DND-41 (cell line): ENCODE data around the gene PPP1R13B.

Experiments
- ATAC-seq: fragments of 200-7000 bp; cut with Tn5 transposase; 3 replicates; pipeline ENCODE4 v1.9.1; 2021; ENCODE audit warnings: low read depth; ENCODE audit not compliant: insufficient read depth
- DNase-seq: peaks from one replicate; pipeline ENCODE4 v3.0.0-alpha.2; 2020
- H2AFZ ChIP-seq: 2 replicates; pipeline ENCODE4 v1.6.0; 2012; ENCODE audit warnings: low read depth, low read length
- H3K27ac ChIP-seq: 2 replicates; pipeline ENCODE4 v1.5.1; 2012; ENCODE audit warnings: low read length, inconsistent platforms
- H3K27me3 ChIP-seq: fragments of 200-600 bp; sonication (generic); 2 replicates; pipeline ENCODE4 v1.6.0; 2012; ENCODE audit warnings: low read length, mild to moderate bottlenecking, inconsistent platforms; ENCODE audit not compliant: insufficient read depth, poor library complexity
- H3K36me3 ChIP-seq: 2 replicates; pipeline ENCODE4 v1.5.1; 2012; ENCODE audit warnings: low read length, inconsistent platforms; ENCODE audit not compliant: insufficient read depth
- H3K4me1 ChIP-seq: 2 replicates; pipeline ENCODE4 v1.5.1; 2012; ENCODE audit warnings: mild to moderate bottlenecking, low read length; ENCODE audit not compliant: insufficient read depth
- H3K4me2 ChIP-seq: 2 replicates; pipeline ENCODE4 v1.6.0; 2012; ENCODE audit warnings: mild to moderate bottlenecking, moderate library complexity, low read length, inconsistent platforms; ENCODE audit not compliant: insufficient read depth
- H3K4me3 ChIP-seq, 2 experiments: fragments of 200-600 bp in 1 of 2; shearing (Covaris generic) in 1 of 2; 2 replicates each; pipeline ENCODE4 v1.5.1; 2012 to 2016; ENCODE audit warnings: inconsistent platforms in 2 of 2, low read length in 2 of 2, mild to moderate bottlenecking in 2 of 2, low read depth in 1 of 2, moderate library complexity in 1 of 2
- H3K79me2 ChIP-seq: 2 replicates; pipeline ENCODE4 v1.6.0; 2012; ENCODE audit warnings: low read length, inconsistent platforms; ENCODE audit not compliant: insufficient read depth
- H3K9ac ChIP-seq: 2 replicates; pipeline ENCODE4 v1.6.0; 2012; ENCODE audit warnings: low read depth, mild to moderate bottlenecking, inconsistent platforms, low read length, moderate library complexity
- H3K9me3 ChIP-seq: 2 replicates; pipeline ENCODE4 v1.5.1; 2012; ENCODE audit warnings: low read length, moderate library complexity, mild to moderate bottlenecking, inconsistent platforms; ENCODE audit not compliant: insufficient read depth, severe bottlenecking
- H4K20me1 ChIP-seq: 2 replicates; pipeline ENCODE4 v1.6.0; 2012; ENCODE audit warnings: low read length; ENCODE audit not compliant: insufficient read depth
- CTCF ChIP-seq: IDR thresholded peaks from 2 replicates; pipeline ENCODE4 v1.5.1; 2012; ENCODE audit warnings: borderline replicate concordance, low read length, moderate library complexity, mild to moderate bottlenecking; ENCODE audit not compliant: poor library complexity, severe bottlenecking; ENCODE audit errors: extremely low read depth
- EZH2 ChIP-seq: IDR thresholded peaks from 3 replicates; pipeline ENCODE4 v1.6.1; 2012; ENCODE audit warnings: borderline replicate concordance, low read depth, mild to moderate bottlenecking, moderate library complexity, low read length, inconsistent platforms; ENCODE audit not compliant: severe bottlenecking

PPP1R13B gene

GRCh38 chr14:103870144-103870876 lies 22.9 kb upstream of the PPP1R13B start:
- Histone ChIP-seq H3K27ac (no peak overlapping the region), H3K4me3 (no peak overlapping the region), H2AFZ (no peak overlapping the region), H3K27me3 (no peaks in the 10 kb centered on the region), H3K4me1 (no peaks in the 10 kb centered on the region), H3K4me2 (no peak overlapping the region), H4K20me1 (no peaks in the 10 kb centered on the region), H3K9me3 (no peaks in the 10 kb centered on the region), H3K9ac (no peak overlapping the region), H3K79me2 (no peaks in the 10 kb centered on the region), H3K36me3 (no peaks in the 10 kb centered on the region)
- DNase-seq (no peak), ATAC-seq (no peak)
- TF ChIP-seq CTCF (no peak), EZH2 (no peak)

GRCh38 chr14:103869406-103870143 lies 22.2 kb upstream of the PPP1R13B start:
- DNase-seq (no peak), ATAC-seq (no peak)
- no peaks in the 10 kb centered on the region for H3K36me3 ChIP-seq
- TF ChIP-seq CTCF = no peak
- no peak for TF ChIP-seq EZH2
- H2AFZ ChIP-seq = no peak overlapping the region
- no peak overlapping the region for H3K4me2 ChIP-seq
- no peaks in the 10 kb centered on the region for H3K4me1 ChIP-seq
- H4K20me1 ChIP-seq = no peaks in the 10 kb centered on the region
- no peaks in the 10 kb centered on the region for H3K9me3 ChIP-seq
- no peaks in the 10 kb centered on the region for H3K79me2 ChIP-seq
- H3K27me3 ChIP-seq = no peaks in the 10 kb centered on the region
- no peak overlapping the region for H3K27ac ChIP-seq
- no peak overlapping the region for H3K9ac ChIP-seq
- no peak overlapping the region for H3K4me3 ChIP-seq

- Histone ChIP-seq H3K9me3 (no peaks in the 10 kb centered on the region), H3K4me1 (no peaks in the 10 kb centered on the region), H3K27me3 (no peaks in the 10 kb centered on the region), H3K79me2 (no peaks in the 10 kb centered on the region), H2AFZ (no peak overlapping the region), H3K36me3 (no peaks in the 10 kb centered on the region), H3K4me3 (no peak overlapping the region), H3K9ac (no peak overlapping the region), H3K27ac (no peak overlapping the region), H3K4me2 (no peak overlapping the region), H4K20me1 (no peaks in the 10 kb centered on the region)
- ATAC-seq = no peak
- no peak for DNase-seq
- TF ChIP-seq EZH2 (no peak), CTCF (no peak)
Observed at GRCh38 chr14:103868242-103868897, 21.0 kb upstream of the PPP1R13B start.
